ENCODE data around the gene MBOAT7. TPM values are rescaled to one million over a fixed set of nuclear protein-coding genes. Genes with fewer than 3 reads are reported as not detected.

MBOAT7 gene
- polyA plus RNA-seq, 1 experiment: 45.1 TPM

GRCh38 chr19:54124393-54124792 is 65.0 kb downstream of the MBOAT7 start:
- no peaks in the 10 kb centered on the region for H3K27me3 ChIP-seq (ENCODE audit: control insufficient read depth, insufficient read depth, low read length)
- no peak for DNase-seq (ENCODE audit: low read depth, low spot score)
- ChIA-PET CTCF (no interaction called here), POLR2A (interaction anchor here (1.4 kb wide), 1 partner anchor 13 kb away, joined by 3 read pairs; the partner anchor contains the start of gene CNOT3)
- H3K27ac ChIP-seq (ENCODE audit: low read depth, low read length): no peak overlapping the region
- H3K9me3 ChIP-seq (ENCODE audit: control insufficient read depth, insufficient read depth, low read length): no peaks in the 10 kb centered on the region; the same call in 1 of the 2 replicates
- H3K4me3 ChIP-seq (ENCODE audit: low read depth, low read length): no peak overlapping the region
- no peak for TF ChIP-seq CTCF (IDR thresholded peaks at IDR 0.05; ENCODE audit: low read depth, low read length)

- no peaks in the 10 kb centered on the region for H3K27me3 ChIP-seq (ENCODE audit: control insufficient read depth, insufficient read depth, low read length)
- ChIA-PET POLR2A (interaction anchor here (0.7 to 1.4 kb wide), 2 partner anchors 14 to 27 kb away, joined by 3 read pairs; partner anchors contain the start of gene CNOT3), CTCF (no interaction called here)
- no peak overlapping the region for H3K27ac ChIP-seq (ENCODE audit: low read depth, low read length)
- H3K4me3 ChIP-seq (ENCODE audit: low read depth, low read length): no peak overlapping the region
- DNase-seq (ENCODE audit: low read depth, low spot score): no peak
- no peak for TF ChIP-seq CTCF (IDR thresholded peaks at IDR 0.05; ENCODE audit: low read depth, low read length)
- no peaks in the 10 kb centered on the region; the same call in 1 of the 2 replicates for H3K9me3 ChIP-seq (ENCODE audit: control insufficient read depth, insufficient read depth, low read length)
Measured at GRCh38 chr19:54123682-54124081, 65.7 kb downstream of the MBOAT7 start.

Other genes with a start within 250 kb of the MBOAT7 start
- gene CACNG8, start 226.6 kb downstream of the MBOAT7 start, polyA plus RNA-seq (2011; rRNA removed): 0.33 and 0.52 TPM in 2 replicates
- gene CACNG6, start 197.9 kb downstream of the MBOAT7 start, polyA plus RNA-seq (2011; rRNA removed): 0.17 and 0.19 TPM in 2 replicates
- not detected in 2 replicates for gene VSTM1, start 125.7 kb downstream of the MBOAT7 start, polyA plus RNA-seq (2011; rRNA removed)
- gene TARM1, start 108.2 kb downstream of the MBOAT7 start, polyA plus RNA-seq (2011; rRNA removed): not detected in 2 replicates
- 0.22 and 0.29 TPM in 2 replicates for gene OSCAR, start 88.8 kb downstream of the MBOAT7 start, polyA plus RNA-seq (2011; rRNA removed)
- gene NDUFA3, start 86.7 kb downstream of the MBOAT7 start, polyA plus RNA-seq (2011; rRNA removed): 35.4 and 54.0 TPM in 2 replicates
- 12.3 and 15.8 TPM in 2 replicates for gene TFPT, start 73.9 kb downstream of the MBOAT7 start, polyA plus RNA-seq (2011; rRNA removed)
- gene PRPF31, start 73.8 kb downstream of the MBOAT7 start, polyA plus RNA-seq (2011; rRNA removed): 28.7 and 35.3 TPM in 2 replicates
- gene CNOT3, start 51.8 kb downstream of the MBOAT7 start, polyA plus RNA-seq (2011; rRNA removed): 9.9 and 18.7 TPM in 2 replicates
- 3.0 and 3.3 TPM in 2 replicates for gene LENG1, start 29.9 kb downstream of the MBOAT7 start, polyA plus RNA-seq (2011; rRNA removed)
- 1.3 and 1.5 TPM in 2 replicates for gene TMC4, start 16.4 kb downstream of the MBOAT7 start, polyA plus RNA-seq (2011; rRNA removed)
- gene TSEN34, start 1.7 kb upstream of the MBOAT7 start, polyA plus RNA-seq (2011; rRNA removed): 32.4 and 36.4 TPM in 2 replicates
- gene RPS9, start 11.3 kb upstream of the MBOAT7 start, polyA plus RNA-seq (2011; rRNA removed): 1,566 and 2,378 TPM in 2 replicates
- gene LILRB3, start 33.4 kb upstream of the MBOAT7 start, polyA plus RNA-seq (2011; rRNA removed): not detected in 2 replicates
- gene LILRA6, start 53.2 kb upstream of the MBOAT7 start, polyA plus RNA-seq (2011; rRNA removed): not detected in 2 replicates
- not detected in 2 replicates for gene LILRB5, start 67.7 kb upstream of the MBOAT7 start, polyA plus RNA-seq (2011; rRNA removed)
- gene LILRB2, start 91.5 kb upstream of the MBOAT7 start, polyA plus RNA-seq (2011; rRNA removed): not detected in 2 replicates
- not detected in 2 replicates for gene LILRA5, start 123.6 kb upstream of the MBOAT7 start, polyA plus RNA-seq (2011; rRNA removed)
- gene LILRA4, start 149.6 kb upstream of the MBOAT7 start, polyA plus RNA-seq (2011; rRNA removed): not detected in 2 replicates
- gene LAIR1, start 175.4 kb upstream of the MBOAT7 start, polyA plus RNA-seq (2011; rRNA removed): not detected in 2 replicates
- not detected in 2 replicates for gene TTYH1, start 225.9 kb upstream of the MBOAT7 start, polyA plus RNA-seq (2011; rRNA removed)

Data from AG04450 (cell line).